Left ventricle myocardium inferior (tissue), 1 donor: ENCODE data around the gene IRF8. TPM values are rescaled to one million over a fixed set of nuclear protein-coding genes. Genes with fewer than 3 reads are reported as not detected.
A peak's percentile ranks its signal among the peaks of the same experiment; 100 is the strongest.

Experiments
- DNase-seq: peaks from one replicate; pipeline ENCODE4 v3.0.0-alpha.2; 2020
- H3K27ac ChIP-seq: fragments of 200-600 bp; replicated peaks from 2 replicates; pipeline ENCODE4 v1.8.0; 2021
- H3K27me3 ChIP-seq: fragments of 200-600 bp; 2 replicates; pipeline ENCODE4 v1.8.0; 2021; ENCODE audit warnings: low read depth
- H3K36me3 ChIP-seq: fragments of 200-600 bp; 2 replicates; pipeline ENCODE4 v1.8.0; 2021
- H3K4me1 ChIP-seq: fragments of 200-600 bp; 2 replicates; pipeline ENCODE4 v1.8.0; 2021
- H3K4me3 ChIP-seq: fragments of 200-600 bp; 2 replicates; pipeline ENCODE4 v1.8.0; 2021; ENCODE audit warnings: mild to moderate bottlenecking, moderate library complexity
- H3K9me3 ChIP-seq: fragments of 200-600 bp; replicated peaks from 2 replicates; pipeline ENCODE4 v1.8.0; 2021
- CTCF ChIP-seq: fragments of 200-600 bp; IDR thresholded peaks from 2 replicates; pipeline ENCODE4 v1.8.0; 2021; ENCODE audit warnings: antibody characterized with exemption, mild to moderate bottlenecking, borderline replicate concordance
- intact Hi-C: fragments of 100-400 bp; cut with micrococcal nuclease; formaldehyde crosslinking; loops from one replicate; pipeline ENCODE4 v1.11.0; 2022
- total RNA-seq: library from RNA; stranded (reverse); fragmentation: NEBNext Ultra II Directional; extraction: Animal tissue kit (Norgen Biotek cat#: 25700); gene quantifications from one replicate; pipeline ENCODE4 v1.2.1, GENCODE V29; 2021
- donor health status: DM: no; HTN: yes; CAD: no; lungs with severe emphysema.

The IRF8 gene
- total RNA-seq, 1 donor from 2014 or later, result 2.7 TPM

- Histone ChIP-seq H3K27ac (no peak overlapping the region), H3K27me3 (peaks cover 3% of the 10 kb centered on the region), H3K4me3 (no peak overlapping the region), H3K36me3 (no peaks in the 10 kb centered on the region), H3K9me3 (no peaks in the 10 kb centered on the region), H3K4me1 (peaks cover 11% of the 10 kb centered on the region)
- no peak for DNase-seq
- intact Hi-C loops, result no loop called here
- TF ChIP-seq CTCF, result no peak
Observed at GRCh38 chr16:85915125-85915845, 16.3 kb downstream of the IRF8 start.

- intact Hi-C loops, result no loop called here
- H3K4me1 ChIP-seq, result peaks cover 11% of the 10 kb centered on the region
- DNase-seq, result peak; percentile 74
- no peak for TF ChIP-seq CTCF
- H3K4me3 ChIP-seq, result no peak overlapping the region
- no peaks in the 10 kb centered on the region for H3K9me3 ChIP-seq
- no peaks in the 10 kb centered on the region for H3K36me3 ChIP-seq
- peaks cover 3% of the 10 kb centered on the region for H3K27me3 ChIP-seq
- no peak overlapping the region for H3K27ac ChIP-seq
Observed at GRCh38 chr16:85916141-85916890, 17.4 kb downstream of the IRF8 start.

GRCh38 chr16:85917012-85917411, 18.1 kb downstream of the IRF8 start:
- intact Hi-C loops, result no loop called here
- H3K9me3 ChIP-seq, result no peaks in the 10 kb centered on the region
- H3K4me1 ChIP-seq, result peaks cover 11% of the 10 kb centered on the region
- DNase-seq, result no peak
- H3K4me3 ChIP-seq, result no peak overlapping the region
- no peak overlapping the region for H3K27ac ChIP-seq
- H3K36me3 ChIP-seq, result no peaks in the 10 kb centered on the region
- no peak for TF ChIP-seq CTCF
- peaks cover 3% of the 10 kb centered on the region for H3K27me3 ChIP-seq

- intact Hi-C loops, result no loop called here
- no peaks in the 10 kb centered on the region for H3K36me3 ChIP-seq
Observed at GRCh38 chr16:85917959-85918358, 19.0 kb downstream of the IRF8 start.

GRCh38 chr16:85918436-85918835, 19.5 kb downstream of the IRF8 start:
- no peak for TF ChIP-seq CTCF
- intact Hi-C loops, result no loop called here
- no peak for DNase-seq

More at GRCh38 chr16:85917959-85918358, 19.0 kb downstream of the IRF8 start:
- no peak overlapping the region for H3K27ac ChIP-seq
- H3K27me3 ChIP-seq, result peaks cover 3% of the 10 kb centered on the region
- no peak overlapping the region for H3K4me3 ChIP-seq
- no peak for DNase-seq
- H3K9me3 ChIP-seq, result no peaks in the 10 kb centered on the region
- TF ChIP-seq CTCF, result no peak
- peaks cover 11% of the 10 kb centered on the region for H3K4me1 ChIP-seq

More at GRCh38 chr16:85918436-85918835, 19.5 kb downstream of the IRF8 start:
- no peak overlapping the region for H3K4me3 ChIP-seq
- H3K9me3 ChIP-seq, result no peaks in the 10 kb centered on the region
- no peaks in the 10 kb centered on the region for H3K36me3 ChIP-seq
- H3K27ac ChIP-seq, result no peak overlapping the region
- H3K27me3 ChIP-seq, result peaks cover 7% of the 10 kb centered on the region
- peaks cover 11% of the 10 kb centered on the region for H3K4me1 ChIP-seq
